Measurements from ENCODE around the gene PNISR.
"Not testable (repeated sequence)": the region's sequence is repeated elsewhere in the genome, so short reads cannot be mapped to it uniquely, and the experiment has no call there.

The PNISR gene

GRCh38 chr6:99424761-99425646, at the start of gene PNISR:
PNISR (minus strand) TSS chr6:99425308; CDS start chr6:99414659, 10,649 bp downstream.
- DNase-seq, result peak; percentile 96

GRCh38 chr6:99473730-99474129, 48.6 kb upstream of the PNISR start:
- no peak for DNase-seq

GRCh38 chr6:99471638-99472037, 46.5 kb upstream of the PNISR start:
- DNase-seq, result no peak

- no peak for DNase-seq
These were observed 42.5 kb upstream of the PNISR start for GRCh38 chr6:99467509-99468106.

- DNase-seq, result not testable (repeated sequence)
These were observed 34.0 kb upstream of the PNISR start for GRCh38 chr6:99459133-99459532.

- no peak for DNase-seq
These were observed 33.2 kb upstream of the PNISR start for GRCh38 chr6:99458319-99458718.

- DNase-seq, result no peak
These were observed 21.0 kb upstream of the PNISR start for GRCh38 chr6:99446076-99446475.

GRCh38 chr6:99434702-99435530, 9.8 kb upstream of the PNISR start:
- no peak for DNase-seq

GRCh38 chr6:99432877-99433276, 7.8 kb upstream of the PNISR start:
- no peak for DNase-seq

GRCh38 chr6:99431901-99432300, 6.8 kb upstream of the PNISR start:
- no peak for DNase-seq

- DNase-seq, result no peak
These were observed 2.9 kb upstream of the PNISR start for GRCh38 chr6:99427988-99428387.

GRCh38 chr6:99426451-99426757, 1.3 kb upstream of the PNISR start:
- no peak for DNase-seq

GRCh38 chr6:99425647-99426450, 741 bp upstream of the PNISR start:
- DNase-seq, result peak; percentile 72

GRCh38 chr6:99424022-99424421, 1.1 kb downstream of the PNISR start:
- DNase-seq, result no peak

GRCh38 chr6:99422912-99423311, 2.2 kb downstream of the PNISR start:
- no peak for DNase-seq

GRCh38 chr6:99416892-99417767, 8.0 kb downstream of the PNISR start:
- no peak for DNase-seq

GRCh38 chr6:99416226-99416625, 8.9 kb downstream of the PNISR start:
- no peak for DNase-seq

GRCh38 chr6:99415446-99415845, 9.7 kb downstream of the PNISR start:
- DNase-seq, result no peak

GRCh38 chr6:99412065-99412464, 13.0 kb downstream of the PNISR start:
- no peak for DNase-seq

GRCh38 chr6:99409672-99410071, 15.4 kb downstream of the PNISR start:
- no peak for DNase-seq

- no peak for DNase-seq
These were observed 18.0 kb downstream of the PNISR start for GRCh38 chr6:99407076-99407475.

- no peak for DNase-seq
These were observed 22.7 kb downstream of the PNISR start for GRCh38 chr6:99402448-99402847.
